HepG2 (cell line): ENCODE data around the gene NAPB. TPM values are rescaled to one million over a fixed set of nuclear protein-coding genes. Genes with fewer than 3 reads are reported as not detected.

Experiments used
- AHR ChIP-seq: IDR thresholded peaks from 2 replicates; pipeline ENCODE4 v1.6.1; 2018; ENCODE audit warnings: missing genetic modification reagents, missing compliant biosample characterization
- CENPBD1 ChIP-seq: sonication (generic); formaldehyde crosslinking; IDR thresholded peaks from 2 replicates; pipeline ENCODE4 v1.8.0; 2022; ENCODE audit warnings: missing genetic modification reagents, low read depth, mild to moderate bottlenecking, borderline replicate concordance
- ELF4 ChIP-seq: sonication (generic); formaldehyde crosslinking; IDR thresholded peaks from 2 replicates; pipeline ENCODE4 v1.5.0; 2020; ENCODE audit warnings: missing genetic modification reagents, mild to moderate bottlenecking, moderate library complexity, borderline replicate concordance
- FOSL1 ChIP-seq: sonication (generic); formaldehyde crosslinking; IDR thresholded peaks from 2 replicates; pipeline ENCODE4 v1.9.0; 2021; ENCODE audit warnings: missing genetic modification reagents, borderline replicate concordance
- GATA4 ChIP-seq: sonication (generic); IDR thresholded peaks from 2 replicates; pipeline ENCODE4 v1.6.1; 2016; ENCODE audit warnings: antibody characterized with exemption, low read depth, borderline replicate concordance
- GLMP ChIP-seq: sonication (generic); formaldehyde crosslinking; IDR thresholded peaks from 2 replicates; pipeline ENCODE4 v1.9.0; 2021; ENCODE audit warnings: missing genetic modification reagents, mild to moderate bottlenecking, borderline replicate concordance
- GTF2F1 ChIP-seq: fragments of 150-350 bp; IDR thresholded peaks from 2 replicates; pipeline ENCODE4 v1.6.1; 2014; ENCODE audit warnings: low read length
- HMG20A ChIP-seq: IDR thresholded peaks from 2 replicates; pipeline ENCODE4 v1.6.1; 2016; ENCODE audit warnings: borderline replicate concordance
- IRF1 ChIP-seq: sonication (generic); formaldehyde crosslinking; IDR thresholded peaks from 2 replicates; pipeline ENCODE4 v1.4.0; 2020; ENCODE audit warnings: low read depth, mild to moderate bottlenecking, missing genetic modification reagents
- MAZ ChIP-seq, 2 experiments: sonication (generic) in 1 of 2; formaldehyde crosslinking in 1 of 2; IDR thresholded peaks; 2 replicates each; pipeline versions ENCODE4 v1.5.0 to v1.6.1; 2012 to 2020; ENCODE audit warnings: low read depth in 2 of 2, mild to moderate bottlenecking in 2 of 2, borderline replicate concordance in 1 of 2, improper control_type of control experiment in 1 of 2, low read length in 1 of 2, missing genetic modification reagents in 1 of 2, moderate library complexity in 1 of 2
- SOX6 ChIP-seq, 2 experiments: fragments of 450-650 bp in 1 of 2; sonication (generic) in 1 of 2; formaldehyde crosslinking in 1 of 2; IDR thresholded peaks; 2 replicates each; pipeline versions ENCODE4 v1.4.0 to v1.6.1; 2017 to 2020; ENCODE audit warnings: antibody characterized with exemption in 1 of 2, mild to moderate bottlenecking in 1 of 2, missing genetic modification reagents in 1 of 2
- STAG1 ChIP-seq: sonication (generic); formaldehyde crosslinking; IDR thresholded peaks from 2 replicates; pipeline ENCODE4 v1.4.0; 2020; ENCODE audit warnings: missing genetic modification reagents
- ZFP41 ChIP-seq: sonication (generic); formaldehyde crosslinking; IDR thresholded peaks from 2 replicates; pipeline ENCODE4 v1.4.0; 2020; ENCODE audit warnings: mild to moderate bottlenecking, missing genetic modification reagents, borderline replicate concordance
- ZNF143 ChIP-seq: sonication (generic); formaldehyde crosslinking; IDR thresholded peaks from 2 replicates; pipeline ENCODE4 v1.4.0; 2020; ENCODE audit warnings: missing genetic modification reagents
- ZNF251 ChIP-seq: sonication (generic); formaldehyde crosslinking; IDR thresholded peaks from 2 replicates; pipeline ENCODE4 v1.9.0; 2021; ENCODE audit warnings: mild to moderate bottlenecking, missing genetic modification reagents
- ZNF691 ChIP-seq: sonication (generic); formaldehyde crosslinking; IDR thresholded peaks from 2 replicates; pipeline ENCODE4 v1.4.0; 2020; ENCODE audit warnings: missing genetic modification reagents, low read depth, mild to moderate bottlenecking, borderline replicate concordance
- ZNF737 ChIP-seq: sonication (generic); formaldehyde crosslinking; IDR thresholded peaks from 2 replicates; pipeline ENCODE4 v1.5.0; 2020; ENCODE audit warnings: missing genetic modification reagents, mild to moderate bottlenecking, borderline replicate concordance
- ZNF878 ChIP-seq: sonication (generic); formaldehyde crosslinking; IDR thresholded peaks from 2 replicates; pipeline ENCODE4 v1.8.1; 2023; ENCODE audit warnings: mild to moderate bottlenecking, missing genetic modification reagents, moderate library complexity
- polyA plus RNA-seq, 8 experiments: library from polyadenylated mRNA; depleted of rRNA in 3 of 8; stranded (reverse) in 7 of 8; unstranded in 1 of 8; fragments of >200 nt; fragmentation: Illumina TruSeq in 4 of 8; extraction: Trizol in 4 of 8; gene quantifications; 2 replicates each; pipeline versions ENCODE4 v1.2.1 to v1.2.3, GENCODE V29; 2011 to 2016; ENCODE audit warnings: low read depth in 4 of 8, missing spikeins in 1 of 8, mixed read lengths in 1 of 8; ENCODE audit not compliant: insufficient read depth in 1 of 8
- total RNA-seq, 5 experiments: library from RNA; depleted of rRNA; stranded (reverse); fragments of >200 nt; fragmentation: Illumina TruSeq; extraction: Trizol; gene quantifications; 2 replicates each; pipeline ENCODE4 v1.2.3, GENCODE V29; 2016; ENCODE audit warnings: low read depth in 1 of 5

The NAPB gene
- total and polyA plus RNA-seq, 2 of the 13 experiments (the other 11 are each of a cell fraction or from before 2014, with no cell fraction given) = 15.2 to 16.1 TPM

GRCh38 chr20:23350904-23351838 lies 70.1 kb downstream of the NAPB start (continued):
- TF ChIP-seq GLMP (CRISPR knock-in tag) = no peak
- TF ChIP-seq ZNF691 (CRISPR knock-in tag) = peak; percentile 90; the same call in 1 of the 2 replicates
- 0 out of 2 replicates have a peak, but pooled peaks have one; percentile 67 for TF ChIP-seq ZNF737
- TF ChIP-seq HMG20A (CRISPR knock-in tag) = no peak
- TF ChIP-seq ZNF878 = no peak
- TF ChIP-seq GTF2F1 = no peak
- no peak for TF ChIP-seq SOX6 (IDR thresholded peaks at IDR 0.05)
- TF ChIP-seq SOX6 (CRISPR knock-in tag; IDR thresholded peaks at IDR 0.05) = 0 out of 2 replicates have a peak, but pooled peaks have one; percentile 6
- no peak for TF ChIP-seq ZNF251 (CRISPR knock-in tag)
- TF ChIP-seq ELF4 (CRISPR knock-in tag) = peak; percentile 42; the same call in 1 of the 2 replicates
- no peak; the same call in 1 of the 2 replicates for TF ChIP-seq STAG1 (CRISPR knock-in tag)
- no peak for TF ChIP-seq ZFP41 (CRISPR knock-in tag)
- TF ChIP-seq CENPBD1 (CRISPR knock-in tag) = no peak
- TF ChIP-seq AHR (CRISPR knock-in tag) = peak; percentile 28; the same call in 1 of the 2 replicates
- TF ChIP-seq FOSL1 = no peak
- no peak for TF ChIP-seq IRF1 (CRISPR knock-in tag)
- TF ChIP-seq GATA4 = no peak
- TF ChIP-seq MAZ (IDR thresholded peaks at IDR 0.05; ENCODE audit: borderline replicate concordance, low read depth, low read length) = no peak
- TF ChIP-seq MAZ (CRISPR knock-in tag; IDR thresholded peaks at IDR 0.05; ENCODE audit: low read depth) = peak; percentile 51
- TF ChIP-seq ZNF143 = no peak
